H1 (cell line): ENCODE data around the gene RAP1A. TPM values are rescaled to one million over a fixed set of nuclear protein-coding genes. Genes with fewer than 3 reads are reported as not detected.

ENCODE experiments used
- CTCF ChIA-PET: fragments of 300-600 bp; sonication (Branson Sonifier 250); formaldehyde crosslinking; loops from one replicate; lab custom pipeline; 2021; ENCODE audit not compliant: partially characterized antibody; lab: Charles Lee
- POLR2A ChIA-PET: fragments of 300-600 bp; sonication (Branson Sonifier 250); formaldehyde crosslinking; loops from one replicate; lab custom pipeline; 2021; ENCODE audit warnings: inconsistent platforms; ENCODE audit not compliant: partially characterized antibody; lab: Charles Lee
- DNase-seq, 2 experiments: peaks; one replicate each; pipeline versions ENCODE4 v3.0.0 to v3.0.0-alpha.2; 2010 to 2022; ENCODE audit warnings: low spot score in 2 of 2, low read depth in 1 of 2, mixed read lengths in 1 of 2
- FAIRE-seq: peaks from 2 replicates; lab custom pipeline; 2011; peaks lifted over from hg19 to GRCh38; lab: Jason Lieb, UNC
- H2AFZ ChIP-seq: 2 replicates; pipeline ENCODE4 v1.8.1; 2012; ENCODE audit warnings: low read length, inconsistent platforms
- H2AK5ac ChIP-seq: 2 replicates; pipeline ENCODE4 v1.6.1; 2013; ENCODE audit warnings: low read depth, low read length
- H2BK120ac ChIP-seq: replicated peaks from 2 replicates; pipeline ENCODE3; 2013; ENCODE audit warnings: low read depth, low read length, inconsistent platforms
- H2BK12ac ChIP-seq: 2 replicates; pipeline ENCODE4 v1.6.1; 2013; ENCODE audit warnings: low read depth, low read length
- H2BK15ac ChIP-seq: 2 replicates; pipeline ENCODE4 v1.6.1; 2013; ENCODE audit warnings: low read length
- H2BK20ac ChIP-seq: 2 replicates; pipeline ENCODE4 v1.6.1; 2013; ENCODE audit warnings: low read length
- H2BK5ac ChIP-seq: 2 replicates; pipeline ENCODE4 v1.6.1; 2013; ENCODE audit warnings: low read depth, low read length
- H3K14ac ChIP-seq: 2 replicates; pipeline ENCODE4 v1.6.1; 2013; ENCODE audit warnings: inconsistent platforms; ENCODE audit not compliant: insufficient read length
- H3K18ac ChIP-seq: 2 replicates; pipeline ENCODE4 v1.6.1; 2013; ENCODE audit warnings: low read length; ENCODE audit errors: extremely low read depth
- H3K23ac ChIP-seq: 2 replicates; pipeline ENCODE4 v1.6.1; 2013; ENCODE audit warnings: inconsistent platforms; ENCODE audit not compliant: insufficient read length
- H3K23me2 ChIP-seq: 2 replicates; pipeline ENCODE4 v1.6.1; 2013; ENCODE audit warnings: low read depth, low read length
- H3K27ac ChIP-seq: 2 replicates; pipeline ENCODE4 v1.6.1; 2011; ENCODE audit warnings: low read depth, low read length, inconsistent platforms
- H3K27me3 ChIP-seq, 4 experiments: replicated peaks in 1 of 4; 1 replicate in 1 of 4; 2 replicates in 3 of 4; pipeline versions ENCODE4 v1.6.1 to v1.8.1; 2011 to 2013; ENCODE audit warnings: low read length in 3 of 4, mild to moderate bottlenecking in 3 of 4, inconsistent platforms in 2 of 4, mixed read lengths in 2 of 4, moderate library complexity in 1 of 4; ENCODE audit not compliant: control insufficient read depth in 3 of 4, insufficient read depth in 3 of 4; ENCODE audit errors: extremely low read depth in 1 of 4
- H3K36me3 ChIP-seq, 4 experiments: 2 replicates each; pipeline versions ENCODE4 v1.6.1 to v1.8.1; 2011 to 2013; ENCODE audit warnings: mild to moderate bottlenecking in 4 of 4, low read length in 3 of 4, moderate library complexity in 2 of 4, control low read depth in 1 of 4, inconsistent platforms in 1 of 4; ENCODE audit not compliant: insufficient read depth in 4 of 4, control insufficient read depth in 2 of 4
- H3K4ac ChIP-seq: replicated peaks from 2 replicates; pipeline ENCODE3; 2013; ENCODE audit warnings: low read length, low read depth, mixed read lengths, inconsistent platforms; ENCODE audit not compliant: insufficient read length
- H3K4me1 ChIP-seq, 4 experiments: replicated peaks in 1 of 4; 1 replicate in 1 of 4; 2 replicates in 3 of 4; pipeline versions ENCODE4 v1.6.1 to v1.8.1; 2011 to 2013; ENCODE audit warnings: low read length in 3 of 4, inconsistent platforms in 2 of 4, mixed read lengths in 1 of 4; ENCODE audit not compliant: insufficient read depth in 4 of 4, control insufficient read depth in 3 of 4
- H3K4me2 ChIP-seq, 2 experiments: 2 replicates each; pipeline versions ENCODE4 v1.6.1 to v1.8.1; 2011 to 2013; ENCODE audit warnings: low read depth in 2 of 2, low read length in 2 of 2, control low read depth in 1 of 2, inconsistent platforms in 1 of 2, mild to moderate bottlenecking in 1 of 2; ENCODE audit not compliant: insufficient read depth in 1 of 2
- H3K4me3 ChIP-seq, 4 experiments: fragments of 200-600, 300-600 bp in 1 of 4; sonication (generic), shearing (Covaris generic), sonication (Bioruptor Twin) in 1 of 4; 2 replicates each; pipeline versions ENCODE4 v1.5.1 to v1.8.1; 2011 to 2016; ENCODE audit warnings: low read length in 4 of 4, low read depth in 3 of 4, control low read depth in 2 of 4, inconsistent platforms in 2 of 4, mild to moderate bottlenecking in 2 of 4, mixed read lengths in 1 of 4, moderate library complexity in 1 of 4; ENCODE audit not compliant: insufficient read depth in 2 of 4; ENCODE audit errors: extremely low read depth in 1 of 4
- H3K56ac ChIP-seq: replicated peaks from 2 replicates; pipeline ENCODE3; 2013; ENCODE audit warnings: low read depth, mild to moderate bottlenecking, mixed read lengths, low read length, inconsistent platforms; ENCODE audit not compliant: insufficient read length
- H3K79me1 ChIP-seq: 2 replicates; pipeline ENCODE4 v1.6.1; 2013; ENCODE audit warnings: low read depth, low read length, control low read depth
- H3K79me2 ChIP-seq, 2 experiments: 2 replicates each; pipeline versions ENCODE4 v1.6.1 to v1.8.1; 2012 to 2013; ENCODE audit warnings: low read length in 2 of 2, mild to moderate bottlenecking in 2 of 2, inconsistent platforms in 1 of 2; ENCODE audit not compliant: insufficient read depth in 2 of 2, control insufficient read depth in 1 of 2
- H3K9ac ChIP-seq, 4 experiments: replicated peaks in 1 of 4; 1 replicate in 1 of 4; 2 replicates in 3 of 4; pipeline versions ENCODE4 v1.6.1 to v1.8.1; 2011 to 2013; ENCODE audit warnings: low read depth in 3 of 4, low read length in 3 of 4, control low read depth in 2 of 4, mild to moderate bottlenecking in 2 of 4, moderate library complexity in 2 of 4, inconsistent platforms in 1 of 4; ENCODE audit errors: extremely low read depth in 1 of 4
- H3K9me3 ChIP-seq, 2 experiments: 2 replicates each; pipeline versions ENCODE4 v1.6.1 to v1.8.1; 2012 to 2013; ENCODE audit warnings: mild to moderate bottlenecking in 2 of 2, moderate library complexity in 2 of 2, control low read depth in 1 of 2, inconsistent platforms in 1 of 2, low read depth in 1 of 2, low read length in 1 of 2, mixed read lengths in 1 of 2; ENCODE audit not compliant: insufficient read depth in 2 of 2
- H4K20me1 ChIP-seq, 2 experiments: replicated peaks in 1 of 2; 2 replicates each; pipeline versions ENCODE3 to v1.8.1; 2011 to 2013; ENCODE audit warnings: inconsistent platforms in 2 of 2, low read length in 2 of 2, mild to moderate bottlenecking in 1 of 2; ENCODE audit not compliant: insufficient read depth in 2 of 2, control insufficient read depth in 1 of 2
- H4K5ac ChIP-seq: 2 replicates; pipeline ENCODE4 v1.6.1; 2013; ENCODE audit warnings: low read length, low read depth, mixed read lengths, inconsistent platforms; ENCODE audit not compliant: insufficient read length
- H4K8ac ChIP-seq: 2 replicates; pipeline ENCODE4 v1.8.0; 2013; ENCODE audit warnings: mild to moderate bottlenecking, moderate library complexity, low read length, inconsistent platforms; ENCODE audit not compliant: insufficient read depth; ENCODE audit errors: extremely low read depth
- H4K91ac ChIP-seq: replicated peaks from 2 replicates; pipeline ENCODE3; 2013; ENCODE audit warnings: low read length, mixed read lengths, inconsistent platforms; ENCODE audit not compliant: insufficient read length
- FOSL1 ChIP-seq: IDR thresholded peaks from 2 replicates; pipeline ENCODE4 v1.6.1; 2011; ENCODE audit warnings: mild to moderate bottlenecking, low read depth, low read length, moderate library complexity; ENCODE audit not compliant: insufficient read depth
- RAD21 ChIP-seq, 2 experiments: IDR thresholded peaks in 1 of 2; conservative IDR thresholded peaks in 1 of 2; 2 replicates each; pipeline ENCODE4 v1.6.1; 2011; ENCODE audit warnings: low read depth in 2 of 2, low read length in 2 of 2, improper control_type of control experiment in 1 of 2, inconsistent platforms in 1 of 2, mild to moderate bottlenecking in 1 of 2, moderate library complexity in 1 of 2
- WGBS, 2 experiments: shearing (Covaris generic) in 1 of 2; methylation state at CpG; one replicate each; pipeline versions ENCODE4 v1.1.6 to v1.1.7; 2013 to 2015; ENCODE audit warnings: low lambda C conversion rate in 2 of 2, mixed read lengths in 2 of 2, inconsistent platforms in 1 of 2, low coverage in 1 of 2, missing lambda C conversion rate in 1 of 2; ENCODE audit not compliant: insufficient replicate concordance in 2 of 2, insufficient coverage in 1 of 2, insufficient read length in 1 of 2; ENCODE audit errors: extremely low coverage in 1 of 2, missing lambda C conversion rate in 1 of 2; 5-methylcytosine and 5-hydroxymethylcytosine counted together
- polyA plus RNA-seq, 7 experiments: library from polyadenylated mRNA; depleted of rRNA in 3 of 7; stranded (reverse) in 5 of 7; unstranded in 2 of 7; fragments of >200 nt in 5 of 7; fragments of 200-250 nt in 2 of 7; gene quantifications; 1 replicate in 5 of 7; 2 replicates in 1 of 7; 4 replicates in 1 of 7; pipeline versions ENCODE4 v1.2.1 to v1.2.3, GENCODE V29; 2011 to 2013; ENCODE audit warnings: missing spikeins in 2 of 7, mixed read lengths in 2 of 7
- total RNA-seq: library from RNA; stranded (reverse); fragmentation: NEBNext Ultra II Directional; extraction: Animal tissue kit (Norgen Biotek cat#: 25700); gene quantifications from 2 replicates; pipeline ENCODE4 v1.2.1, GENCODE V29; 2021
- TF ChIP-seq, protein P1 (sequence below), 3 experiments: IDR thresholded peaks; 1 replicate in 2 of 3; 2 replicates in 1 of 3; pipeline versions ENCODE4 v1.5.1 to v1.6.1; 2011; ENCODE audit warnings: low read length in 3 of 3, mild to moderate bottlenecking in 3 of 3, inconsistent platforms in 2 of 3, low read depth in 1 of 3, moderate library complexity in 1 of 3; ENCODE audit not compliant: insufficient read depth in 1 of 3; ENCODE audit errors: control extremely low read depth in 1 of 3

RAP1A gene
- total and polyA plus RNA-seq, 2 of the 8 experiments (the other 6 are each of a cell fraction or from before 2014, with no cell fraction given) = 10.9 to 35.8 TPM

DNA sequence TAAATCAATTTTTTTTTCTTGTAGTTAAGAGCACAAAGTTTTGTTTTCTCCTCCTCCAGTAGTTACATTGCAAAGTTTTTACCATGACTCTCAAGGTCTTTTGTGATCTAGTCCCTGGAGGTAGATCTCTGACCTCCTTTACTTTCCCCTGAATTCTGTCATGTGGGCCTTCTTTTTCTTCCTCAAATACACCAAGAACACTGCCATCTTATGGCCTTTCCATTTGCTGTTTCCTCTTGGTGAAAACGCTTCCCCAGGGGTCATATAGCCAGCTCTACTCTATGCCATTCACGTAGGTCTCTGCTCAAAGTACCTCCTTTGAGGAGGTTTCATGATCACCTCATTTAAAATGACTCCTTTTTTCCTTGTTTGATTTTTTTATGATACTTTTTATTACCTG is 138.8 kb downstream of the RAP1A start:
- Histone ChIP-seq H3K36me3 (peaks cover 8 to 54% (median 24%) of the 10 kb centered on the region in 4 experiments; a peak in 7 of 8 replicates), H2BK20ac (no peak overlapping the region), H2BK5ac (no peak overlapping the region), H4K8ac (no peak overlapping the region), H3K4me2 (no peak overlapping the region), H3K27ac (no peak overlapping the region), H4K91ac (no peak overlapping the region), H3K23me2 (0 out of 2 replicates have a peak, but pooled peaks cover 2% of the 10 kb centered on the region), H4K5ac (no peak overlapping the region), H3K14ac (no peak overlapping the region), H2AFZ (no peak overlapping the region), H2BK15ac (no peak overlapping the region), H3K4ac (no peak overlapping the region), H3K4me3 (no peak overlapping the region), H3K79me2 (peaks cover 3 to 32% of the 10 kb centered on the region in 2 experiments; a peak in 3 of 4 replicates), H3K27me3 (no peaks in the 10 kb centered on the region), H2AK5ac (no peak overlapping the region), H3K9ac (no peak overlapping the region), H4K20me1 (no peaks in the 10 kb centered on the region), H3K56ac (no peak overlapping the region), H3K4me1 (peaks cover 0 to 3% (median 0%) of the 10 kb centered on the region in 4 experiments; a peak in 1 of 7 replicates), H2BK120ac (no peak overlapping the region), H3K18ac (no peak overlapping the region), H3K9me3 (no peaks in the 10 kb centered on the region), H2BK12ac (no peak overlapping the region), H3K23ac (no peak overlapping the region), H3K79me1 (peaks cover 2% of the 10 kb centered on the region; the same call in 1 of the 2 replicates)
- no peak for FAIRE-seq
- TF ChIP-seq RAD21 (IDR thresholded peaks at IDR 0.05 in 1 of 2, conservative IDR thresholded peaks at IDR 0.05 in 1 of 2; ENCODE audit: low read depth in 2 of 2, low read length in 2 of 2) (peak; percentile 12 to 46; a peak in 3 of 4 replicates), FOSL1 (no peak)
- TF ChIP-seq, protein P1, sequence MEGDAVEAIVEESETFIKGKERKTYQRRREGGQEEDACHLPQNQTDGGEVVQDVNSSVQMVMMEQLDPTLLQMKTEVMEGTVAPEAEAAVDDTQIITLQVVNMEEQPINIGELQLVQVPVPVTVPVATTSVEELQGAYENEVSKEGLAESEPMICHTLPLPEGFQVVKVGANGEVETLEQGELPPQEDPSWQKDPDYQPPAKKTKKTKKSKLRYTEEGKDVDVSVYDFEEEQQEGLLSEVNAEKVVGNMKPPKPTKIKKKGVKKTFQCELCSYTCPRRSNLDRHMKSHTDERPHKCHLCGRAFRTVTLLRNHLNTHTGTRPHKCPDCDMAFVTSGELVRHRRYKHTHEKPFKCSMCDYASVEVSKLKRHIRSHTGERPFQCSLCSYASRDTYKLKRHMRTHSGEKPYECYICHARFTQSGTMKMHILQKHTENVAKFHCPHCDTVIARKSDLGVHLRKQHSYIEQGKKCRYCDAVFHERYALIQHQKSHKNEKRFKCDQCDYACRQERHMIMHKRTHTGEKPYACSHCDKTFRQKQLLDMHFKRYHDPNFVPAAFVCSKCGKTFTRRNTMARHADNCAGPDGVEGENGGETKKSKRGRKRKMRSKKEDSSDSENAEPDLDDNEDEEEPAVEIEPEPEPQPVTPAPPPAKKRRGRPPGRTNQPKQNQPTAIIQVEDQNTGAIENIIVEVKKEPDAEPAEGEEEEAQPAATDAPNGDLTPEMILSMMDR (IDR thresholded peaks at IDR 0.05; ENCODE audit: control extremely low read depth in 1 of 3, insufficient read depth in 1 of 3, low read depth in 1 of 3, low read length in 3 of 3) = peak in 1 of 3 experiments; percentile 27; a peak in 2 of 4 replicates
- CTCF ChIA-PET = interaction anchor here (0.6 to 40.4 kb wide), 5 partner anchors 9 to 295 kb away, joined by 3 to 1070 read pairs (median 4); partner anchors contain the start of gene INKA2
- POLR2A ChIA-PET = interaction anchor here (0.7 to 3.5 kb wide), 3 partner anchors 9 to 41 kb away, joined by 3 to 26 read pairs (median 9); no protein-coding TSS in a partner anchor
- no peak for DNase-seq
- 74% methylated on average over 2 of the region's 2 CpGs; no CpG with 5 or more reads in 1 of the 2 experiments for WGBS, 2 experiments
